TTC549 (cell line): ENCODE data around the gene DDX3Y.

ENCODE experiments used
- FAIRE-seq: peaks from 2 replicates; lab custom pipeline; 2012; peaks lifted over from hg19 to GRCh38; lab: Jason Lieb, UNC

The DDX3Y gene

DNA sequence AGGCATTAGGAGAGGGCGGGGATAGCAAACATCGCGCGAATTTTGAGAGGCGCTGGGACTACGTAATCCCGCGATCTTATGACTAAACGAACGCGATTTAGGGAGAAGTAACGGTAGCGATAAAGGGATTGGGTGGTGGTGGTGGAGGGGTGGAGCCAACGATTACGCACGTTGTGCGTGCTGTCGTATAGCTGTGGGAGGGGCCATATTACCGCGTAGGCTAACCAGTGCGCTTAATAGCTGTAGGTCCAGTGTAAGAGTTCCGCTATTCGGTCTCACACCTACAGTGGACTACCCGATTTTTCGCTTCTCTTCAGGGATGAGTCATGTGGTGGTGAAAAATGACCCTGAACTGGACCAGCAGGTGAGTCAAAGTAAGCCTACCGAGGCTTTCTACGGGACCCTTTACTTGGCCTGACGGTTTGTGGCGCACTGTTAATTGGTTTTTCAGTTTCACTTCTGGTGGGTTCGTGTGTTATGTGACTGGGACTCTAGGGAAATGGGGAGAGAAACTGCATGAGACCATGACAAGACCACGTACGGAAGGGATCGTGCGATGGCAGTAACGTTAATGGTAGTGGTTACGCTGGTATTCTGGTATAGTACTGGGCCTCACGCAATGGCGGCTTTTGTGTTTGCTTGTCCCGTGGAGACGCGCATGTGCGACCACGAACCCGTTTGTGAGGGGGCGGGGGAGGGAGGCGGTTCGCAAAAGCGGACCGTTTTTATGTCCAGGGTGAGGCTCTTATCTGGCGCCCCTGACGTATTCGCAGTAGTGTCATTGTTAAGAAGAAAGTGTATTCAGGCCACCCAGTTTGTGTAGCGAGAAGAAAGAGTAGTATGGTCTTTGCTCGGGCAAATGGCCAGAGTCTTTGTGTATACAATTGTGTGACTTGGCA lies at the start of gene DDX3Y:
Gene DDX3Y (plus strand): TSS at position 251 of the 899 bp plus-strand sequence. CDS start 69 bp downstream, at position 320.
- FAIRE-seq: no peak

DNA sequence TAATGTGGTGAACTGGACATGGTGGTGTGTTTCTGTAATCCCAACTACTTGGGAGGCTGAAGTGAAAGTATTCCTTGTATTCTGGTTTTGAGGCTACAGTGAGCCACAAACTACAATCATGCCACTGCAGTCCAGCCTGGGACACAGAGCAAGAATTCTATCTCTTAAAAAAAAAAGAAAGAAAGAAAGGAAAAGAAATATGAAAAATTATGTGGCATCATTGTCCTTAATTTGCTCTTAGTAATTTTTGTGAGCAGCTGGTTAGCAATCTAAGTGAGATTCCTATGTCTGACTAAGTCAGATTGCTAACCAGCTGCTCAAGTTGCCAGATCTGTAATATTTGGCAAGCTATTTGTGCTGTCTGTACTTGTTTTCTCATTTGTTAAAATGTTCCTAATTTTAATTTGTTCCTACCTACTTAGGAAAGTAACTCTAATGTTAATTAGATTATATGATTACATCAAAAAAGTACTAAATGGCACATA lies 48.8 kb upstream of the DDX3Y start:
- FAIRE-seq: no peak

- no peak for FAIRE-seq
These were observed 36.7 kb upstream of the DDX3Y start for GRCh38 chrY:12867960-12868359.

DNA sequence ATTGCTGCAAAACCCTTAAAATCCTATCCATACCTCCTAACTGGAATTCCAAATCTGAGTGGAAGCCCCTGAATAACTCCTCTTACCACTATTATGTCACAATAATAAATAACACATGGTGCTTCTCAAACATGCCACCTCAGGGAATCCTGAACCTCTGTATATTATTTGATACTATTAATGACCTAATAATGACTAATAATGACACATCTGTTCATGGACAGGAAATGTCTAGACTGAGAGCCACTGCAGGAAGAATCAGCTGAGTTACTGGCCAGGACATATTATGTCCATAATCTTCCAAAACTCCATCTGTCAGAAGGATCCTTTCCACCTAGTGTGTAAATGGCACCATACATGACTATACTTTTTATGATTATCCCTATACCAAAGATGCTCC lies 7.7 kb upstream of the DDX3Y start:
- no peak for FAIRE-seq

DNA sequence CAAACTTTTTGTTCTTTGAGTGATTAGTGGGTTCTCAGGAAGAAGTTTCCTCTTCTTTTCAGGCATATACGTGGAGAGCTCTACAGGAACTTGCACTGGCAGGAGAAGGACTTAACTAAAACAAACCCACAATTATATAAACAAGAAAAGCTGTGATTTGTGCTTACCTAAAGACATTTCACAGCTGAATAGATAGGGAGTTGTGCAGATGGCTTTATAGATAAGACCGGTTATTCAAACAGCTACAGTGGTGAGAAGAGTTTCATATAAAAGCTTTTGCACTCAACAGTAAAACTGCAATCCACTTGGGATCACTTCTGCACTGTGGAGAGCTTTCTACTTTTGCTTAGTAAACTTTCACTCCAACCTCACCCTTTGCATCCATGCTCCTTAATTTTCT lies 6.1 kb upstream of the DDX3Y start:
- FAIRE-seq: no peak

- no peak for FAIRE-seq
These were observed 827 bp downstream of the DDX3Y start for GRCh38 chrY:12905517-12905872.

DNA sequence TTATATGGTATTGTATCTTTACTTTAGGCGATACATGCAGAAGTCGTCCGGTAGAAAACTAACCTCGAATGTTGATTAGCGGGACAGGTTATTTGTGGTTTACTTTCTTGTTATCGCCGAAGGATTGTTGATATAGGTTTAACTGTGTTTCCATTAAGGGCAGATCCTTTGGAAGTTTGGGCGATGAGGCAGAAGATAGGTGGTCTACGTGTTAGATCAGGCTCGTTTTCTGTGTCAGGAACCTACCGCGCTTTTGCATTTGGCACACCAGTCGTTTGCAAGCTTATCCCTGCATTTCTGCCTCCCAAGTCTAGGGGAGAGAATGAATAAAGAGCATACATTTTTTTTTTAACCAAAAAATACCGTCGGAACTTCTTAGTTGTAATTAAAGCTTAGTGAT lies 1.2 kb downstream of the DDX3Y start:
- FAIRE-seq: no peak

GRCh38 chrY:12913541-12913940 lies 8.9 kb downstream of the DDX3Y start:
- no peak for FAIRE-seq

DNA sequence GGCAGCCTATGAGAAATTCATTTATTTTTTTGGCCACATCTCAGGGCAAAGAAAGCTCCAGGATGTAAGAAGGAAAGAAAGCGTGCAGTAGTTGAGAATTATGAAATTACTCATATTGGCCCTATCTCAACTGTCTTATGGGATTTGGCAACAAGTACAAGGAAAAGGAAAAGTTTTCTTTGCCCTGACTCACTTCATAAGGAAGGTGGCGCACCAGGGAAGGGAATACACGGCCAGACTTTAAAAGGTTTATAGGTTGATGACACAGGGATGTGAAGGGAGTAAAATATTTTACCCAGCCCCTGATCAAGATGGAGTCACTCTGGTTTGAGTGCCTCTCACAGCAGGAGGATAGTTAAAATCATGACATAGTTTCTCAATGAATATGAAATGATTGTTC lies 23.4 kb downstream of the DDX3Y start:
- FAIRE-seq: no peak

GRCh38 chrY:12941725-12942687 lies 37.3 kb downstream of the DDX3Y start:
- FAIRE-seq: no peak
